NCI-H1417 (cell line): ENCODE measurements around the gene GRPEL1.
"Not testable (repeated sequence)": the region's sequence is repeated elsewhere in the genome, so short reads cannot be mapped to it uniquely, and the experiment has no call there.

Experiments used
- DNase-seq, 3 experiments: peaks; one replicate each; lab custom pipeline; 2025; lab: John Stamatoyannopoulos, UW

The GRPEL1 gene

DNA sequence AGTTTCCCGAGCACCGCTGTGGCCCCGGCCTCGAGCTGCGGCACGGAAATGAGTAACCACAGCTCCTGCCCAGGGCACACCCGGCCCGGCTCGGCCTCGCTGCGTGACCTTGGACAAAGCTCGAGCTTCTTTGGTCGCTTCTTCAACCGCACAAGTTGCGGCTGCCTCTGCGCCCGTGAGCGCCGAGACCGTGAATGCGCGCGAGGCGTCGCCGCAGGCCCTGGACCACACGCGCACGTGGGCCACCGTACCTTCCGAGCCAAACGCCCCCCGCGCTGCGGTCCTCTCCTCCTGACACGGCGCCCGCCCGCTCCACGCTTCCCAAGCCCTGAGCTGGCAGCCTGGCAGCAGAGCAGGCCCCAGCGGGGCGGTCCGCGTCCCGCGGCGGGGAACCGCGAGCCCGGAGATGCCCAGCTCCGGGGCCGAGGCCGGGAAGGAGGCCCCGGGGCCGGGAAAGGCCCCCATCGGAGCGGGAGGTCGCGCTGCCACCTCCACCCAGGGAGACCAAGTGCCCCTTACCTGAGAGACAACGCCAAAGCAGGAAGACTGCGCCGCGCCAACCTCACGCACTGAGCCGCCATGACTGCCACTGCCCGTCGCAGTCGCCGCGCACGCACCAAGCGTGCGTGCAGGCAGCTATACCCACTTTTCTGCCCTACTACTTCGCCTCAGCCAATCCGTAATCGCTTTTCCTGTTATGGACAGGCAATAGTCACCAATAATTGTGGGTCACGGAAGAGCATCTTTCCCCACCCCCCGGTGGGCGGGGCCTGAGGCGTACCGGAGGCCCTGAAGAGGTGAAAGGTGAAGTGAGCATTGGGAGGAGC is at the start of gene GRPEL1:
TSS of gene GRPEL1 (minus strand) at position 613 of the 827 bp plus-strand sequence. CDS start at position 581, 32 bp downstream.
- DNase-seq: peak; percentile 99 to 100 (median 100)

DNA sequence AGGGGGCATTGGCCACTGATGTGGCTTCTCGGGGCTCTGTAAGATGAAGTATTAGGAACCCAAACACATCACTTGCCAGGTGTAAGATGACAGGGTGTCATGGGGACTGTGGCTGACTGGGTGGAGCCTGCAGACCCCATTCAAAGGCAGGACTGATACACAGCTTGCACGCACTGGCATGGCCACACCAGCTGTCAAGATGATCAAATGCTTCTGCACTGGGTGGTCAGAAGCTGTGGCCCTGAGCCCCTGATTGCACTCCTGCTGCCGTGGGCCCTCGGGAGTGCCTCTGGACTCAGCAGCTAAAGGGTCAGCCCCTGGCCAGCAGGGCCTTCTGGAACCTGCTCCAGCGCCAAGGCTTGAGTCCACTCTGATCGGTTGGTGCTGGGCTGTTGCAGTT is 48.8 kb upstream of the GRPEL1 start:
- no peak for DNase-seq

DNA sequence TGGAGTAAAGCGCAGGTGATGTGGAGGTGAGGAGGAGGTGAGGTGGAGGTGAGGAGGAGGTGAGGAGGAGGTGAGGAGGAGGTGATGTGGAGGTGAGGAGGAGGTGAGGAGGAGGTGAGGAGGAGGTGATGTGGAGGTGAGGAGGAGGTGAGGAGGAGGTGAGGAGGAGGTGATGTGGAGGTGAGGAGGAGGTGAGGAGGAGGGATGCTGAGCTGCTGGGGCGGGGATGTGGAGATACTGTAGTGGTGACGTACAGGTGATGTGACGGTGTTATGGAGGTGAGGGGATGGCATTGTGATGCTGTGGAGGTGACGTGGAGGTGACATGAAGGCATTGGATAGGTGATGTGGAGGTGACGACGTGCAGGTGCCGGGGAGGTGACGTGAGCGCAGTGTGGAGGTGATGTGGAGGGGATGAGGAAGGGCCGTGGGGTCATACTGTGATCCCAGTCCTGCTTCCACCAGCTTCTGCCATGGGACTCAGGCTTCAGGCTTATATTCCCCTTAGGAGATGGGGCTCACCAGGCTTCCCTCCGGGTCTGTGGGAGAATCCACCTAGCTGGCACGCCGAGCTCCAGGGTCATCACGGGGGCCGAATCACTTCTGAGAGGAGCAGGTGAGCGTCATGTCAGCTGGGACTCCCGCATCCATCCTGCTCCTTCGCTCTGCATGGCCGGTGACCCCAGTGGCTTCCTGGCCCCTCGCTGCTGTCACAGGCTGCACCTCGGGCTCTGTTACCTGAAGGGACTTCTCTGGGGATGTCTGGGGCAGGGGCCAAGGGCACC is 47.9 kb upstream of the GRPEL1 start:
- no peak for DNase-seq

DNA sequence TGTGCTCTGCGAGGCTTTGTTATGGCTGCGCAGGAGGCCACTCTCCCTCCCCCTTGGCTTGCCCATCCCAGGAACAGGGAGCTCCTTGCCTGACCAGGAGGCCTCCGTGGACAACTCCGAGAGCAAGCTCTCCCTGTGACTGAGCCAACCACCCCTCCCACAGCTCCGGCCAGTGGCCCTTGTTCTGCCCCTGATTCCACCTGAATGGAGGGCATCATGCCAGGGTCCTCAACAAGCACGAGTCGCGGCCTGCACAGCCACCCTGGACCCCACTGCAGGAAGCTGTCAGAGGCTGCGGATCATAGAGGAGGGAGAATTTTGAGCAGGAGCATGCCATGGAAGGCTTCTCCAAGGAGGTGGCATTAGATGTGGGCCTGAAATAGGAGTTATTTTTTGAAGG is 44.8 kb upstream of the GRPEL1 start:
- no peak for DNase-seq

DNA sequence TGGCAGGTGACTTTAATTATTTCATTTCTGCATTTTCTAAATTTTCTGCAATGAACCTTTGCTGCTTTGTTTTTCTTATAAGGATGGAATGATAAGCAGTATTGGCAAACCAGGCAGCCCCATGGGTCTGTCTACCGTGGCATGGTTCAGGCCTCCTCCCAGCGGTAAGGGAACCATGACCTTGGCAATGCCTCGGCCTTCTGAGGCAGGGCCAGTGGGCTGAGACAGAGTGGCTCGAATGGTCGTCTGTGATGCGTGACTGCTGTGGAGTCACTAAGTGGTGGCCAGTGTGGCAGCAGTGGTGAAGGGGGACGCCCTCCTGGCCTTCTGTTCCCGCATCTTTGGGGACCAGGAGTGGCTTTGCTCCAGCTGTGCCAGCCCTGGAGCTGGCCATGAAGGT is 43.6 kb upstream of the GRPEL1 start:
- no peak for DNase-seq

DNA sequence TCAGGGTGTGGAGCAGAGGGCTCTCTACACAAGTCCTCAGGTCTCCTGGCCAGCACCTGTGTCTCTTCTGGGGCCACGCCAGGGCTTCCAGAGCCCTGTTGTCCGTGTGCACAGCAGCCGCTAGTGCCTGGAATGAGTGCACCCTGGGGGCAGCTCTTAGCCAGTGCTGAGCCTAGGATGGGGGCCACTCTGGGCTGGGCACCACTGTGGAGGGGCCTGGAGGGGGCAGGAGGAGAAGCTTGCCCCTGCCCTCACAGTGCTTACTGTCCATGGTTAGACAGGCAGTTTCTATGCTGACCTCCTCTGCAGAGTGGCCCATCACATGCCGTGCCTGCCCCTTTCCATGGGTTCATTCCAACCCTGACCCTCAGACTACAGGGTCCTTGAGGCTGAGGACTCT is 42.7 kb upstream of the GRPEL1 start:
- DNase-seq: no peak

DNA sequence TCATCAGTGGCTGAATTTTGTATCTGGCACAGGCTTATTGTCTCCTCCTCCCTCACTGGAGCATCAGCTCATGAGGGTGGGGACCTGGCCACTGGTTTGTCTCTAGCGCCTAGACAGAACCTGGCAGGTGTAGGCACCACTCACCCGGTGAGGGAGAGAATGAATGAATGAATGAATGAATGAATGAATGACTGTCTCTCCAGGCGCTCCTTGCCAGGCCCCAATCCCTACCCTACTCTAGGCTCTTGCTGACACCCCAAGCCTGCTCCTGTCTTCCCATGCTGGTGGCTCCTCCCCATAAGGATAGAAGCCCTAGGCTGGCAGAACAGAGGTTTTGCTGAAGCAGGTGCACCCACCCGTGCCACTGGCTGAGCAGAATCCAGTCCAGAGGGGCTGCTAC is 41.3 kb upstream of the GRPEL1 start:
- no peak for DNase-seq

DNA sequence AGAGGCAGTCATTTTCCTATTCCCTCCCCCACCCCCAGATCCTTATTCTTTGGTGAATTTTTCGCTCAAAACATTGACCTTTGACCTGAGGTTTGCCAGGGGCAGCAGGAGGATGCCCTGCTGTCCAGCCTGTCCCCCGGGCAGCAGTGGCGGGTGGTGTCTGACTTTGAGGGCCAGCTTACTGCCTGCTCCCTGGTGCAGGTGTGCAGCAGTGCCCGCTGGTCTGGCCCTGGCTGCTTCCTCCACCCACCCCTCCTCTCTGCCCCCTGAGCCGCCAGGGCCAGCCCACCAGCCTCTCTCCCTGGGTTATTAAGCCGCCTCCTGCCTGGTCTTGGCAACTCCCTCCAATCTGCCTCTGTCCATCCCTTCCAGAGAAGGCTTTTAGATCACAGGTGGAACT is 40.8 kb upstream of the GRPEL1 start:
- no peak for DNase-seq

DNA sequence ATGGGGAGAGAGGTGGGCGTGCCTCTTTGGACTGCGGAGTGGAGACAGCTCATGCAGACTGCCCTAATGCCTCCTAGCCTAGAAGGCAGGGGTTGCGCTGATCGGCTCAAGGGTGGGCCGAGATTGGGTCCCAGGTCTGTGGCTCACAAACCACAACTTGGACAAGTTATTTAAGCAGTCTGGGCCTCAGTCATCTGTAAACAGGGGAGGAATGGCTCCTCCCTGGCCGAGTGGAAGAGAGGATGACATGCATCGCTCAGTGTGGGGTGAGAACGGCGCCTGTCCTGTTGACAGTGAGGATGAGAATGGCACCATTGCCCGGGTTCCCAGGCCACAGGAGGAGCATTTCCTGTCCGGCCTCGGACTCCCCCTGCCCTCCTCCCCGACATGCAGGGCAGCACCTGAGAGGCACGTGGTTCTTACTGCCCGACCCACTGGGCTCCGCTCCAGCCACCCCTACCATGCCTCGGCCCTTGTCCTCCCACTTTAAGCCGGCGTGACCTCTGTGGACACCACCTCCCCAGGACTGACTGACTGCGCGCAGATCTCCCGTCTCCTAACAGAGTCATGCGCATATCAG is 40.3 kb upstream of the GRPEL1 start:
- no peak for DNase-seq

DNA sequence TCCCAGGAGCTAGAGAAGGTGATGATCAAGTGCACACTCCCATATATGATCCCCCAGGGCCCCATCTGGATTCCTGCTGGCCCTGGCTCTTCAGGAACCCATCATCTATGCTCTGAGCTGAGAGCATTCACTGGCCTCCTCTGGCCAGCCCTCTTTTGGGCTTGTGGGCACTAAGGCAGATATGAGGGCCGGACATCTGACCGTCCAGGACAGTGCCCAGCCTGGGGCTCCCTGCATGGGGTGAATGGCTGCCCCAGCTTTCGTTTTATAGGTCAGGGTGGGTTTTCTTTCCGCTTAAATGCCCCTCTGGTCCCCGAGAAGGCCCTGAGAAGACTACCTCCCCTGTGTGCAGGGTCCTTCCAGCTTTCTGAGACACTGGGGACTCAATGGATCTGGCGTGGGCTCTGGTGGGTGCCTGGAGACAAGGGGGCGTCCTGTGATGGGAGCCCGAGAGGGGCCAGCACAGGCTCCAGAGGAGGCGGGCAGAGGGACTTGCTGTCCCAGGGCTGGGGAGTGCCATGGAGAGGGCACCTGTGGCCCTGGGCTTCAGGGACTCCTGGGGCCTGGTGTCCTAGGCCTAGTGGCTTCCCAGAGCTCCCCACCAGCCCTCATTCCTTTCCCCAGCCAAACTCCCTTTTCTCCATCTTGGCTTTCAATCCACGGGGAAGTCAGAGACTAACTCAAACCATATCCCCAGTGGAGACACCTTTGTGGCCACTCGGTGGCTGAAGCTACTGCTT is 39.5 kb upstream of the GRPEL1 start:
- no peak for DNase-seq

DNA sequence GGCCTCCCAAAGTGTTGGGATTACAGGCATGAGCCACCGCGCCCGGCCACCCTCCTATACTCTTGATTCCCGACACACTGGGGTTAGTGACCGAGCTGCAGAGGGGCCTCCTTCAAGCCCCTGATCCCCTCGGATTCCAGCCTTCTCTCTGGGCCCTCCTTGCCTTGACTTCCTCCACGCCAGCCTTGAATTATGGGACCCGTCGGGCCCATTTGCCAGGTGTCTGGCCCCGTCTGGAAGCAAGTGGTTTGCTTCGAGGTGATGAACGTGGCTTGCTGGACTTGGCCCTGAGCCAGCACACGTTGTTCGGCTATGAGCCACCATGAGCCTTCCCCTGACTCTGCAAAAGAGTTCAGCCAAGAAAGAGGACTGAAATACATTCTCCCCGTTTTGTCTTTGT is 37.4 kb upstream of the GRPEL1 start:
- DNase-seq: peak in 1 of 3 experiments; percentile 17

DNA sequence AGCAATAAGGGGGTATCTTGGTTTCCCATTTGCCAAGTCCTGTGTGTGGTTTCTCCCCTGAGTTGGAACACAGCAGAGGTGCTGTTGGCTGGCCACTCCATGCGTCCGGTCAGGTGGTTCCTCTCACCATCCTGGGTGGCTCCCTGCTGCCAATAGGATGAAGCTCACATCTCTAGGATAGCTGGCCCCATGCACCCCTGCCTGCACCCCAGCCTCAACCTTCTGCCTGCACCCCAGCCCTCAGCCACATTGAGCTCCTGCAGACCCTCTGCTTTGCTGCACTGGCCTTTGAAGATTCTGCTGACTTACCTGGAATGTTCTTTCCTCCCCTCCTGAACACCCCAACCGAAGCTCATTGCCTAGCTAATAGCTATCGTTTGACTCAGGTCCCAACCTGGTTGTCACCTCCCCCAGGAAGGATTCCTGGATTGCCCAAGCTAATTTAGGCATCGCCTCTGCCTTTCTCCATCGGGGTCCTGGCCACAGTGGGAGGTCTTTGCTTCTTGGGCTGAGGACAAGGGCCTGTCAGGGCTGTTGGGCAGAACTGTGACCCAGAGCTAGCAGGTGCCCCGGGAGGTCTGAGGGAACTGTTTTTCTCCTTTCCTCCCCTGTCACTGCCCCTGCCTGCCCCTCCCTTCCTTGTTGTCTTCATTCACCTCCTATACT is 36.6 kb upstream of the GRPEL1 start:
- no peak for DNase-seq

DNA sequence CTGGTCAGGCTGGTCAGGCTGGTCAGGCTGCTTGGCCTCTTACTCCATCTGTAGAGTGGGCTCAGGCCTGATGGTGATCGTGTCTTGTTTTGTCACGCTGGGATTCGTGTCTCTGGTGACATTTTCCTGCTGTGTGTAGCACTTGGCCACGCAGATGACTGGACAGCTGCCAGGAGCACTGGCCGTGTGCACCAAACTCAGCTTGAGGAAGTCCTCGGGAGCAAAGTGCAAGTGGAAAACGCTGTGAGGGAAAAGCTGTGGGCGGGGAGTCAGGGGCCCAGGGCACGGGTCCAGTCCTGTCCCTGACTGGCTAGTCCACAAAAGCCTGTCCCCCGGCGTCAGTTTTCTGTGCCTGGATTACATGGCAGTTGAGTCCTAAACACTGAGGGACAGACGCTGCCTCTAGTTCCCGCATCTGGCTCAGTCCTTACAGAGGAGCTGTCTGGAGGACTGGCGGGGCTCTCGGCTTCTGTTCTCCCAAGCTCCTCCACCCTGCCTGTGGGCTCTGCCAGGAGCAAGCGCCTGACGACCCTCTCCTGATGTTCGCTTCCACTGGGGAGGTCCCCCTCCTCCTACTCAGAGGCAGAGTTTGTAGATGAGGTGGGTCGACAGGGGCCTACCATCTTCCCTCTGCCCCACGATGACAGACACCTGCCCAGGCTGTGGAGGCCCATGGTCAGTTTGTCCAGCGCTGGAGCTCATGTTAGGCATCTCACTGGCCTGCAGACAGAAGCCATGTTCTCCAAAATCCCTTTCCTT is 35.9 kb upstream of the GRPEL1 start:
- DNase-seq: peak in 2 of 3 experiments; percentile 52 to 79

DNA sequence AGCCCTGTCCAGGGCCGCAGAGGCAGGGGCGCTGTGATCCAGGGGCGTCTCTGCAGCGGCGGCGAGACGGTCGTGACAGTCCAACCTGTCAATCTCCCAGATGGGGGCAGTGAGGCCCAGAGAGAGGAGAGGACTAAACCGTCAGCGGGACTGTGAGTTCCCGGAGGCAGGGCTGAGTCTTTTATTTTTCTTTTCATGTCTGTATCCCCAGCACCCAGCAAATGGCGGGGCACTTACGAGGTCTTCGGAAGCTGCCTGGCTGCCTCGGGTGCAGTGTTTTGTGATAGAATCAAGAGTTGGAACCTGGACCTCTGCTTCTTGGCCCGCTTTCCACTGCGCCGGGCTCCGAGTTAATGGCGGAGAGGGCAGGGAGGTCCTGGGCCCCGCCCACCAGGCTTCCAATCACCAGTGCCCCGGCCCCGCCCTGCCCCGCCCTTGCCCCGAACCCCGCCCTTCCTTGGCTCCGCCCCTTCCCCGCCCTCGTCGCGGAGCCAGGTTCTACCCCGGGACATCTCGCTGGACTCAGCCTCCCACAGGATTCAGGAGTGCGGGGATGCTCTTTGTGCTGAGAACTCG is 35.3 kb upstream of the GRPEL1 start:
- DNase-seq: peak; percentile 58 to 82 (median 79)

DNA sequence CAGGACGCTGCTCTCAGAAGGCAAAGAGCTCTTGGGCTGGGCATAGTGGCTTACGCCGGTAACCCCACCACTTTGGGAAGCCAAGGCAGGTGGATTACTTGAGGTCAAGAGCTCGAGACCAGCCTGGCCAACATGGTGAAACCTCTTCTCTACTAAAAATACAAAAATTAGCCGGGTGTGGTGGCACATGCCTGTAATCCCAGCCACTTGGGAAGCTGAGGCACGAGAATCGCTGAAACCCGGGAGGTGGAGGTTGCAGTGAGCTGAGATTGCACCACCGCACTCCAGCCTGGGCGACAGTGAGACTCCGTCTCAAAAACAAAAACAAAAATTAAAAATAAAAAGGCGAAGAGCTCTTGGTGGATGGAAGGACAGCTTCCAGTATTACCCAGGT is 34.6 kb upstream of the GRPEL1 start:
- DNase-seq: not testable (repeated sequence)

DNA sequence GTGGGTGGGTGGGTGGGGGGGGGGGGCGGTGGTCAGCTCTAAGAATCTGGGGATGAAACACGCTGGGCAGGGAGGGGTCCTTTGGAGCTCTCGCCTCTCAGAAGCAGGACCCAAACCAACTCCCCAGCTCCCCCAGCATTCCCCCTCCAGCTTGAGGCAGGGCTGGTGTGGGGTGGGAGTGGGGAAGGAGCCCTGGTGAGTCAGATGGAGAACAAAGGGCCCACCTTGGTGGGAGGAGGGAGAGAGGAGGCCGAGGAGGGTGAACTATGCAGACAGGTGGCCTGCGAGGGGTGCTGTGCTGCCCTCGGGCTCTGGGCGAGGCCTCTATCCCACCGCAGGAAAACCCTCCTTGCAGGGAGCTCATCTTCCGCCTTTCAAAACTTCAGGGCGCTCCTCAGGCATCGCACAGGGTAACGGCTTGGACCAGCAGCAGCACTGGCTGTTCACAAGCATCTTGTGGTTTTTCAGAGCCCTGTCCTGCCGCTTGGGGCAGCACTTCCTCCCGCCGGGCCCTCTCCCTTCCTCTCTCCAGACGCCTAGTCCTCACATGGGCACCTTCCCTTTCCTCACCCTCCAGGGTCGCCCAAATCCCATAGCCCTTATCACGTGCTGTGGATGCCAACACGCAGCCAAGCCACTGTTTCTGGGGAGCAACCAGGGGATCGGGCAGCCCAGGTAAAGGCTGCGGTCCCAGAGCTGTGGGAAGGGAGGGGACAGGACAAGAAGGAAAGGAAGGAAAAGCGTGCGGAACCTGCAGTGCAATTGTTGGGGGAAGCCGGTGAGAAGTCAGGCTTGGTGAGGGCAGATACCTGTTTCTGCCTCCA is 34.0 kb upstream of the GRPEL1 start:
- DNase-seq: peak; percentile 51 to 73 (median 51)

DNA sequence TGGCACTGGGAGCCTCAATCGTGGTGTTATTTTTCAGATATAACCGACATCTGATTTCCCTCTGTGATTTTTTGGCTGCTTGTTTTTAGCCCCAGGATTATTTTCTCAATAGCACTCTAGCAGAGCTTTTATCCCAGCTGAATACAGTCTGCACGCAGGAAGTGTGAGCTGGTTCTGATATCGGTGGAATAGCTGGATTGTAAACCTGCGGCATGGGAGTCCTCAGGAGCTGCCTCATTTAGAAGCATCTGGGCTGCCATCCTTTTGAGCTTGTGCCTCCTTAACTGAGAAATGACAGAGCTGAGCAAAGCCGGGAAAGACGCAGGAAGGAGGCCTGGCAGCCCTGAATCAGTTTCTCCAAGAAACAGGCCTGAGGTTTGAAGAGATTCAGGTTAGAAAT is 28.4 kb upstream of the GRPEL1 start:
- no peak for DNase-seq

DNA sequence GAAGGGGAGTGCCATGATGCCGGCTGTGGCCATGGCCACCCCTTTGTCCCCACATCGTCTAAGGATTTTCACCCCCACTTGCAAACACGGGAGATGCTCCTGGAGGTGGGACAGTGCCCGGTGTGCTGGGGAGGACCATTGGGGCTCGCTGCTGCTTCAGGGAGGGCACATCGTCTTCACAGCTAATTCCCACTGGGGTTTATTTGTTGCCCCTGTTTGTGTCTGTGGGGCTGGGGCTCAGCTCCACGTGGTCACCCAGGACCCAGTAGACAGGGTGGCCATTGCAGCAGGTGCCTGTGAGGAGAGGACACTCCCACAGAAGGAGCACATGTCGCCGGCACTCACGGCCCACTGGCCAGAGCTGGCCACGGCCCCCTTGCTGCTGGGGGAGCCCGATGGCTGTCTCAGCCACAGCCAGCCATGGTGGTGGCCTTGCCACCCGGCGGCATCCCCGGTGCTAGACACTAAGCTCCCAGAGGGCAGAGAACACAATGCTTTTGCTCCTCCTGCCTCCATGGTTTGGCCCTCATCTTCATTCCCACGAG is 27.8 kb upstream of the GRPEL1 start:
- no peak for DNase-seq

DNA sequence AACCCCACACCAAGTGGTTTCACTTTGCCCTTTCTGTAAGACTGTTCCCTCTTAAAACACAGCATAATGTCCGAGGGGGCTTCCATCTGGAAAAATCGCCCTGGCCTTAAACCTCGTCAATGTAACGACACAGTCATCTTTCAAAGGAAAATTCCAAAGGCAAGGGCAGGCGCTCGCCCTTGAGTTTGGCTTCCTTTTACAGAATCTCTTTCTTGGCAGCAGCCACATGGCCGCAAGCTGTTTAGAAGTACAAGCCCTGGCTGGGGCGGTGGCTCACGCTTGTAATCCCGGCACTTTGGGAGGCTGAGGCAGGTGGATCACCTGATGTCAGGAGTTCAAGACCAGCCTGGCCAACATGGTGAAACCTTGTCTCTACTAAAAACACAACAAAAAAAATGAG is 27.1 kb upstream of the GRPEL1 start:
- DNase-seq: no peak
